Esophagus squamous epithelium (tissue), 5 donors: Measurements from ENCODE around the gene POU6F2. TPM values are rescaled to one million over a fixed set of nuclear protein-coding genes. Genes with fewer than 3 reads are reported as not detected.

ENCODE experiments used
- DNase-seq: peaks from one replicate; lab custom pipeline; 2025; lab: John Stamatoyannopoulos, UW
- H3K27ac ChIP-seq, 4 donors: fragments of 200-600 bp; sonication (generic); one replicate each; pipeline ENCODE4 v1.5.1; 2016 to 2019; ENCODE audit warnings: mild to moderate bottlenecking in 1 of 4
- H3K27me3 ChIP-seq, 4 donors: fragments of 200-600 bp; sonication (generic); 1 replicate in 3 of 4; 2 replicates in 1 of 4; pipeline versions ENCODE4 v1.5.1 to v1.6.0; 2017 to 2021; ENCODE audit warnings: antibody characterized with exemption in 1 of 4
- H3K36me3 ChIP-seq, 3 donors: fragments of 200-600 bp; sonication (generic); one replicate each; pipeline ENCODE4 v1.5.1; 2016 to 2019
- H3K4me1 ChIP-seq, 3 donors: fragments of 200-600 bp; sonication (generic); one replicate each; pipeline ENCODE4 v1.5.1; 2017 to 2019
- H3K4me3 ChIP-seq, 4 donors: fragments of 200-600 bp; sonication (generic); 1 replicate in 3 of 4; 2 replicates in 1 of 4; pipeline ENCODE4 v1.5.1; 2016 to 2019; ENCODE audit warnings: mild to moderate bottlenecking in 2 of 4, moderate library complexity in 1 of 4
- H3K9me3 ChIP-seq, 3 donors: fragments of 200-600 bp; sonication (generic); one replicate each; pipeline ENCODE4 v1.5.1; 2016 to 2019
- POLR2A ChIP-seq, 4 donors: fragments of 450-650 bp; IDR thresholded peaks; one replicate each; pipeline ENCODE4 v1.6.1; 2017; ENCODE audit warnings: antibody characterized with exemption in 4 of 4, mild to moderate bottlenecking in 4 of 4, moderate library complexity in 3 of 4
- WGBS, 2 donors: methylation state at CpG; one replicate each; pipeline ENCODE4 v1.1.5; 2018; 5-methylcytosine and 5-hydroxymethylcytosine counted together
- intact Hi-C: fragments of 100-400 bp; cut with DNase I; formaldehyde crosslinking; loops from one replicate; pipeline ENCODE4 v1.15.0; 2022
- total RNA-seq, 4 donors: library from RNA; depleted of rRNA; stranded (reverse); fragments of >200 nt; gene quantifications; one replicate each; pipeline ENCODE4 v1.1.0, GENCODE V29; 2016
- TF ChIP-seq, protein P1 (sequence below), 6 experiments: fragments of 450-650 bp in 4 of 6; fragments of 200-600 bp in 2 of 6; sonication (generic) in 2 of 6; IDR thresholded peaks; one replicate each; pipeline ENCODE4 v1.5.1; 2016 to 2019; ENCODE audit warnings: antibody characterized with exemption in 6 of 6, mild to moderate bottlenecking in 4 of 6, moderate library complexity in 4 of 6
- donor health status: DM: yes; HTN: yes; CAD: no.

The POU6F2 gene
- total RNA-seq, 4 donors from 2014 or later = 0.76 to 1.6 TPM; not detected in 2

DNA sequence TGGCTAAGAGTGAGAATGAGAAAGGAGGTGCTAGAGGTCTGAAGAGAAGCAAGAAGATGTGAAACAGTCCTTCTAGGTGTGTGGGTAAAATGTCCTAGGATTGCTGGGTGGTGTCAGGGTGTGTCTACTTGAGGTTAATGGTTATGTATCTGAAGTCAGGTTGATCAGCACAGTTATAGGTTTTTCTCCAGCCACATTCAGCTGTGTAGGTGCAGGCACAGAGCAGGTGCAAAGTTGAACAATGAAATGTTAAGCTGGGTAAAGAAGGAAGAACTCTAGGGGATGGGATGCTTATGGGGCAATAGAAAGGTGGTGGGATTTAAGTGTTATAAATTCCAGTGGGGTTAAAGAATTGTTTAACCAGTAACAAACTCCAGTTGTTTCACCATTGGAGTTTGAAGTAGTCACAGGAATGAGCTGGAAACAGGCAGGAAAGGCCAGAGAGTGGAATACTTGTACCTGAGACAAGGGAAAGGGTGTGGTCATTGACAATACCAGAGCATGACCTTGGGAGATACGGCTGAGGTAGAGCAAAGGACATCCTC is 388.1 kb downstream of the POU6F2 start:
- no peak for DNase-seq
- H3K36me3 ChIP-seq = no peaks in the 10 kb centered on the region
- no peaks in the 10 kb centered on the region for H3K4me1 ChIP-seq
- peaks cover 0 to 16% (median 0%) of the 10 kb centered on the region in 4 donors for H3K27me3 ChIP-seq
- no peak overlapping the region for H3K27ac ChIP-seq
- 44 to 52% methylated on average over 1 of the region's 1 CpG for WGBS, 2 donors
- TF ChIP-seq POLR2A (IDR thresholded peaks at IDR 0.05) = no peak
- TF ChIP-seq, protein P1, sequence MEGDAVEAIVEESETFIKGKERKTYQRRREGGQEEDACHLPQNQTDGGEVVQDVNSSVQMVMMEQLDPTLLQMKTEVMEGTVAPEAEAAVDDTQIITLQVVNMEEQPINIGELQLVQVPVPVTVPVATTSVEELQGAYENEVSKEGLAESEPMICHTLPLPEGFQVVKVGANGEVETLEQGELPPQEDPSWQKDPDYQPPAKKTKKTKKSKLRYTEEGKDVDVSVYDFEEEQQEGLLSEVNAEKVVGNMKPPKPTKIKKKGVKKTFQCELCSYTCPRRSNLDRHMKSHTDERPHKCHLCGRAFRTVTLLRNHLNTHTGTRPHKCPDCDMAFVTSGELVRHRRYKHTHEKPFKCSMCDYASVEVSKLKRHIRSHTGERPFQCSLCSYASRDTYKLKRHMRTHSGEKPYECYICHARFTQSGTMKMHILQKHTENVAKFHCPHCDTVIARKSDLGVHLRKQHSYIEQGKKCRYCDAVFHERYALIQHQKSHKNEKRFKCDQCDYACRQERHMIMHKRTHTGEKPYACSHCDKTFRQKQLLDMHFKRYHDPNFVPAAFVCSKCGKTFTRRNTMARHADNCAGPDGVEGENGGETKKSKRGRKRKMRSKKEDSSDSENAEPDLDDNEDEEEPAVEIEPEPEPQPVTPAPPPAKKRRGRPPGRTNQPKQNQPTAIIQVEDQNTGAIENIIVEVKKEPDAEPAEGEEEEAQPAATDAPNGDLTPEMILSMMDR (IDR thresholded peaks at IDR 0.05) = no peak
- intact Hi-C loops = no loop called here
- no peaks in the 10 kb centered on the region for H3K9me3 ChIP-seq
- no peak overlapping the region for H3K4me3 ChIP-seq

DNA sequence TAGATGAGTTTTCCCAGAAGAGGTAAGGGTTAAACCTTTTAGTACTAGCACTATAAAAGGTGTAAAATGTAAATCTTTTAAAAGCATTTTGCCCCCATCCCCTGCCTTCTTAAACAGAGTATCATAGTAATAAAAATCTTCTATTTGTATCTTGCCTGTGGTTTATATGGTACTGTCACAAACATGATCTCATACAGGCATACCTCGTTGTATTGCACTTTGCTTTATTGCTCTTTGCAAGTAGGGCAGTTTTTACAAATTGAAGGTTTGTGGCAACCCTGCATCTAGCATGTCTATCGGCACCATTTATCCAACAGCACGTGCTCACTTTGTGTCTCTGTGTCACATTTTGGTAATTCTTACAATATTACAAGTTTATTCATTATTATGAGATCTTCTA is 389.7 kb downstream of the POU6F2 start:
- Histone ChIP-seq H3K9me3 (no peaks in the 10 kb centered on the region), H3K27ac (no peak overlapping the region), H3K4me3 (no peak overlapping the region), H3K4me1 (no peaks in the 10 kb centered on the region), H3K36me3 (no peaks in the 10 kb centered on the region), H3K27me3 (peaks cover 0 to 4% (median 0%) of the 10 kb centered on the region in 4 donors)
- intact Hi-C loops = no loop called here
- WGBS, 2 donors = 67 to 70% methylated on average over 3 of the region's 3 CpGs
- no peak for DNase-seq
- no peak for TF ChIP-seq POLR2A (IDR thresholded peaks at IDR 0.05)
- TF ChIP-seq, protein P1 (IDR thresholded peaks at IDR 0.05) = no peak

- 77 to 92% methylated on average over 2 of the region's 2 CpGs for WGBS, 2 donors
- no peaks in the 10 kb centered on the region for H3K36me3 ChIP-seq
- TF ChIP-seq POLR2A (IDR thresholded peaks at IDR 0.05) = no peak
- TF ChIP-seq, protein P1 (IDR thresholded peaks at IDR 0.05) = no peak
- no peaks in the 10 kb centered on the region for H3K27me3 ChIP-seq
- no peaks in the 10 kb centered on the region for H3K4me1 ChIP-seq
- H3K9me3 ChIP-seq = no peaks in the 10 kb centered on the region
- no peak overlapping the region for H3K27ac ChIP-seq
- DNase-seq = no peak
- H3K4me3 ChIP-seq = no peak overlapping the region
- intact Hi-C loops = no loop called here
These were observed 390.2 kb downstream of the POU6F2 start for GRCh38 chr7:39367943-39368342.

DNA sequence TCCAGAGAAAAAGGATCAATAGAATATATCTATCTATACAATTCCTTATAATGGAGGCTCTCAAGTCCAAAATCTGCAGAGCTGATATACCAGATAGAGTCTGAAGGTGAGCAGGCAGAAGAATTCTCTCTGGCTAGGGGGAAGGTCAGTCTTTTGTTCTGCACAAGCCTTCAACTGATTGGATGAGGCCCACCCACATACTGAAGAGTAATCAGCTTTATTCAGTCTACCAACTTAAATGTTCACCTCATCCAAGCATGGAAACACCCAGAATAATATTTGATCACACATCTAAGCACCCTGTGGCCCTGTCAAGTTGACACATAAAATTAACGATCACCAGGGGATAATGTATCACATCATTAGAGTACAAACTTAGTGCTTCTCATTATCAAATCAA is 394.7 kb downstream of the POU6F2 start:
- intact Hi-C loops = no loop called here
- Histone ChIP-seq H3K27ac (no peak overlapping the region), H3K4me1 (no peaks in the 10 kb centered on the region), H3K27me3 (no peaks in the 10 kb centered on the region), H3K4me3 (no peak overlapping the region), H3K36me3 (no peaks in the 10 kb centered on the region), H3K9me3 (no peaks in the 10 kb centered on the region)
- TF ChIP-seq, protein P1 (IDR thresholded peaks at IDR 0.05) = no peak
- TF ChIP-seq POLR2A (IDR thresholded peaks at IDR 0.05) = no peak
- DNase-seq = no peak
- WGBS, 2 donors = 83 to 100% methylated on average over 1 of the region's 1 CpG

DNA sequence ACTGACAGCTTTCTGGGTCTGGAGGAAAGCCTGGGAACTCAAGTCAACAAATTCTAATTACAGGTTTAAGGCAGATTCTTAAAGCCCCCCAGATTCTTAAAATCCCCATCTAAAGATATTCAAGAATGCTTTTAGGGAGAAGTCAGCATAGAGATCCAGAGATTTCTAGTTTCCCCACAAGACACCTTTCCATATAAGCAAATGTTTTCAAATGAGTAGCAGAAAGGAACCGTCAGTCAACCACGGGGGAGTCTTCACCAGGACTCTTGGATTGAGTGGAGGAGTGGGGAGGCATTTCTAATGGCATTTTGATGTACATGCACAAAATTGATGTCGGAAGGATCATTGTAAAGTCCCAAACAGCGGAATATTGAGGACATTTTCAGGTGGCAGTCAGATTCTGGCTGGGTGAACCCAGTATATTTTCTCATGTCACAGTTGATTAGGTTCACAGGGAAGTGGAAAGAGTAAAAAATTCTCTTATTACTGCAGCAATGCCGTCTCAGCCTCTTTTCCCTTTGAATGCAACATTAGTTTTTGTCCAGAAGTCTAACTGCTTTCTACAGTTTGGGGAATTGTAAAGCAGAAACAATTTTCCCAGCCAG is 396.8 kb downstream of the POU6F2 start:
- WGBS, 2 donors = 61 to 77% methylated on average over 5 of the region's 5 CpGs
- Histone ChIP-seq H3K4me1 (no peaks in the 10 kb centered on the region), H3K9me3 (no peaks in the 10 kb centered on the region), H3K4me3 (no peak overlapping the region), H3K36me3 (no peaks in the 10 kb centered on the region), H3K27me3 (no peaks in the 10 kb centered on the region), H3K27ac (no peak overlapping the region)
- intact Hi-C loops = no loop called here
- DNase-seq = no peak
- no peak for TF ChIP-seq POLR2A (IDR thresholded peaks at IDR 0.05)
- TF ChIP-seq, protein P1 (IDR thresholded peaks at IDR 0.05) = no peak
